ENCODE results near the gene PPIL3. TPM values are rescaled to one million over a fixed set of nuclear protein-coding genes. Genes with fewer than 3 reads are reported as not detected.

The PPIL3 gene
- total RNA-seq, 1 donor from 2014 or later, result 31.2 TPM

DNA sequence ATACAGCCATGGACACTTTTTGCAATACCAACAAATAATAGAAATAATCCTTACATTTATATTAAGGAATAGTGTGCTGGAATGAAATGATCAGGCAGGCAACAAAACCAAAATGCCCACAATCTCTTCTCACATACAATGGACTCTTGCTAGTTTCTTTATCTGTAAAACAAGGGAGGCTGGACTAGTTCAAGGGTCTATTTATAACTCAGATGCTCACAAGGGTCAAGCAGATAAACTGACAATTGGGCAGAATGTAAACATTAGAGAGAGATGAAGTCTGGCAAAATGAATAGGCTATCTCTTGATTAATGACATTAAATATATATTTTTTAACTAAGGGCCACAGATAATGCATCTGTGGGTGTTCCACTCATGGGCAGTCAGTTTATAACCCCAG is 11.4 kb downstream of the PPIL3 start:
- ATAC-seq (no peak), DNase-seq (no peak)
- H3K4me1 ChIP-seq, result no peaks in the 10 kb centered on the region

DNA sequence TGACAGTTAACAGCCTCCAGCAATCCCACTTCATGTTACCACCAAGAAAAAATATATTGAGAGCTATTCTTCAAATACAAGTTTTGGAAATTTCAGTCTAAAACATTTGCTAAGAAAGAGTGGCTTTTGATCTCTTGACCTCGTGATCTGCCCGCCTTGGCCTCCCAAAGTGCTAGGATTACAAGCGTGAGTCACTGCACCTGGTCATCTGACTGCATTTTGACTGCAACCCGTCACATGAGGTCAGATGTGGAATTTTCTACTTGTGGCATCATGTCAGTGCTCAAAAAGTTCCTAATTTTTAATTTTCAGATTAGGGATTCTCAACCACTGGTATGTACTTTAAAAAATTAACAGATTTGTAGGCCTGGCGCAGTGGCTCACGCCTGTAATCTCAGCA is 15.3 kb downstream of the PPIL3 start:
- Histone ChIP-seq H3K27ac (no peak overlapping the region), H3K4me3 (no peak overlapping the region), H3K4me1 (no peaks in the 10 kb centered on the region), H3K9me3 (no peaks in the 10 kb centered on the region), H3K27me3 (no peaks in the 10 kb centered on the region), H3K36me3 (peaks cover 63% of the 10 kb centered on the region)
- TF ChIP-seq, protein P1, sequence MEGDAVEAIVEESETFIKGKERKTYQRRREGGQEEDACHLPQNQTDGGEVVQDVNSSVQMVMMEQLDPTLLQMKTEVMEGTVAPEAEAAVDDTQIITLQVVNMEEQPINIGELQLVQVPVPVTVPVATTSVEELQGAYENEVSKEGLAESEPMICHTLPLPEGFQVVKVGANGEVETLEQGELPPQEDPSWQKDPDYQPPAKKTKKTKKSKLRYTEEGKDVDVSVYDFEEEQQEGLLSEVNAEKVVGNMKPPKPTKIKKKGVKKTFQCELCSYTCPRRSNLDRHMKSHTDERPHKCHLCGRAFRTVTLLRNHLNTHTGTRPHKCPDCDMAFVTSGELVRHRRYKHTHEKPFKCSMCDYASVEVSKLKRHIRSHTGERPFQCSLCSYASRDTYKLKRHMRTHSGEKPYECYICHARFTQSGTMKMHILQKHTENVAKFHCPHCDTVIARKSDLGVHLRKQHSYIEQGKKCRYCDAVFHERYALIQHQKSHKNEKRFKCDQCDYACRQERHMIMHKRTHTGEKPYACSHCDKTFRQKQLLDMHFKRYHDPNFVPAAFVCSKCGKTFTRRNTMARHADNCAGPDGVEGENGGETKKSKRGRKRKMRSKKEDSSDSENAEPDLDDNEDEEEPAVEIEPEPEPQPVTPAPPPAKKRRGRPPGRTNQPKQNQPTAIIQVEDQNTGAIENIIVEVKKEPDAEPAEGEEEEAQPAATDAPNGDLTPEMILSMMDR (IDR thresholded peaks at IDR 0.05), result no peak
- DNase-seq, result no peak
- no peak for ATAC-seq
- intact Hi-C loops (cut with DNase I), result no loop called here

More for the DNA sequence above, 11.4 kb downstream of the PPIL3 start:
- intact Hi-C loops (cut with DNase I), result no loop called here
- Histone ChIP-seq H3K4me3 (no peak overlapping the region), H3K9me3 (no peaks in the 10 kb centered on the region), H3K27ac (no peak overlapping the region), H3K36me3 (peaks cover 81% of the 10 kb centered on the region), H3K27me3 (no peaks in the 10 kb centered on the region)
- TF ChIP-seq, protein P1 (IDR thresholded peaks at IDR 0.05), result no peak

DNA sequence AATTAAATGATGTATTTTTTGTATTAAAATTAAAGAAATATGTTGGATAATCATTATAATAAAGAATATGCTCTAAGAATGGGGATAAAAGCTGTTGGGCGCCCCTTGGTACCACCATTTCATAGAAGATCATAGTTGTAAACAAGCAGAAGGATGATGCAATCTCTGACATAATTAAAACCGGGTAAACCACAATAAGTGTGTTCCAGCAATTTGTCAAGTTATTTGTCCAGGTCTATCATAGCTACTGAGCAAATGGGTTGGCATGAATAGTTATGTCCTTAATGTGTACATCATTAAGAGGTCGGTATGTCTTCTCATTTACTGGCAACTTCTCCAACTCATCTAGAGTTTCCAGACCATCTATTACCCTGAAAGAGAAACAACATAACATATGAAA is 17.7 kb downstream of the PPIL3 start:
- Histone ChIP-seq H3K36me3 (peaks cover 42% of the 10 kb centered on the region), H3K4me1 (no peaks in the 10 kb centered on the region), H3K27ac (no peak overlapping the region), H3K9me3 (no peaks in the 10 kb centered on the region), H3K27me3 (no peaks in the 10 kb centered on the region), H3K4me3 (no peak overlapping the region)
- TF ChIP-seq, protein P1 (IDR thresholded peaks at IDR 0.05), result no peak
- DNase-seq, result no peak
- intact Hi-C loops (cut with DNase I), result no loop called here
- no peak for ATAC-seq

DNA sequence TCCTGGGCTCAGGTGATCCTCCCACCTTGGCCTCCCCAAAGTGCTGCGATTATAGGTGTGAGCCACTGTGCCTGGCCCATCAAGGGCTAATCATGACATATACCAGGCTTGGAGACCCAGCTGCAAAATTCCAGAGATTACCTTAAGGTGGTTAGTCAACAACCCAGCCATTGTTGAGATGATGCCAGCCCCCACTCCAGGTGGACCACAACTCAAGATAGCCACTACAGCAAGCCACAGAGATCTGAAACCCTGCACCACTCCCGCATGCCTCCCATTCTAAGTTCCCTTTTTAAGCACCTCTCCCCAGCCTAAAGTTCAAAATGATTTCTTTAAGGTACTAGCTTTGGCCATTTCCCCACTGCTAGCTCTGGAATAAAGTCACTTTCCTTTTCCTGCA is 19.9 kb downstream of the PPIL3 start:
- Histone ChIP-seq H3K27me3 (no peaks in the 10 kb centered on the region), H3K36me3 (peaks cover 22% of the 10 kb centered on the region), H3K9me3 (no peaks in the 10 kb centered on the region), H3K27ac (no peak overlapping the region), H3K4me1 (peaks cover 8% of the 10 kb centered on the region), H3K4me3 (no peak overlapping the region)
- ATAC-seq (no peak), DNase-seq (no peak)
- TF ChIP-seq, protein P1 (IDR thresholded peaks at IDR 0.05), result no peak
- intact Hi-C loops (cut with DNase I), result no loop called here

DNA sequence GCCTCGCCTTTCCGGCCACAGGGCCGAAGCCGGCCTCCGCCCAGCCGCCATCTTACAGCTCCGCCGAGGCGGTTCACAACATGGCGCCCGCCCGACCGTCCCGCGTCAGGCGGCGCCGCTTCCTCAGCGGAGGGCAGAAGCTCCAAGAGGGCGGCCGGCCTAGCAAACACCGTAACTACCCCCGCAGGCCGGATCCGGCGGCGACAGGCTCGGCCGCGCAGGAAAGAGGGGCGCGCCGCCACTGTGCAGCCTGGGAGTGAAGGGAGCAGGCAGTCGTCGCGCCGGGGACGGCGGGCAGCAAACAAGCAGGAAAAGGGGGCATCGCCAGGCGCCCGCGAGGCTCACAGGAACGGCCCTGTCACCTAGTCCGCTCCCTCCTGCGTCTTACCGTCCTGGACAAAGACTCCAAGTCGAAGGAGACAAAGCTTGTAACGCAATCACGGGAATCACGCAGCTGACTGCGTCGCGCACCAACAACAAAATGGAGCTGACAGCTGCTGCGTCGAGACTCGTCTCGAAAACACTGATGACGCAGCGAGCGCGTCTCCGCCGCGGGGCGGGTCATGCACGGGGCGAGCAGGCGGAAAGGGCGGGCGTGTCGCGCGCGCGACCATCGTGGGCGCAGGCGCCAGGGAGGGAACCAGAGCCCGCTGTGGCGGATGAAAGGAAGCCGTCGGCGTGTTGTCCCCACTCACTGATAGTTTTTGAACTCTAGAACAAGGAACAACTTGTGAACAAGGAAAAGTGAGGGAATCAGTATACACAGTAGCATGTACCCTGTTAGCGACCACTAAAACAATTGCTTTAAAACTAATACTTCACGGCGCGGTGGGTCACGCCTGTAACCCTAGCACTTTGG is 24.5 kb downstream of the PPIL3 start, which contains the start of gene CLK1:
Gene CLK1 (minus strand): TSS at position 483 of the 859 bp plus-strand sequence. CDS start 2,796 bp downstream, outside the sequence.
- intact Hi-C loops (cut with DNase I), result no loop called here
- Histone ChIP-seq H3K4me1 (peaks cover 27% of the 10 kb centered on the region), H3K4me3 (peak within 1 kb of the TSS; percentile 91), H3K27ac (peak within 1 kb of the TSS; percentile 100), H3K36me3 (peaks cover 22% of the 10 kb centered on the region), H3K9me3 (no peaks in the 10 kb centered on the region), H3K27me3 (no peaks in the 10 kb centered on the region)
- DNase-seq (peak; percentile 99), ATAC-seq (peak; percentile 95)
- TF ChIP-seq, protein P1 (IDR thresholded peaks at IDR 0.05), result no peak
